Epithelial cell of esophagus (primary cell): ENCODE results near the gene PXN.
A peak's percentile ranks its signal among the peaks of the same experiment; 100 is the strongest.

Experiments
- DNase-seq: peaks from one replicate; pipeline ENCODE4 v3.0.0; 2010; ENCODE audit warnings: low read depth
- H3K4me3 ChIP-seq: 2 replicates; pipeline ENCODE4 v1.5.1; 2011; ENCODE audit warnings: mild to moderate bottlenecking, low read length, control low read depth
- CTCF ChIP-seq: IDR thresholded peaks from 2 replicates; pipeline ENCODE4 v1.5.1; 2011; ENCODE audit warnings: low read depth, mild to moderate bottlenecking, low read length, control low read depth, inconsistent platforms; ENCODE audit not compliant: insufficient read depth; ENCODE audit errors: missing control alignments

Gene PXN

GRCh38 chr12:120265473-120266179, at the start of gene PXN:
TSS of gene PXN (minus strand) at chr12:120265730. CDS start at chr12:120265629, 101 bp downstream.
- peak within 1 kb of the TSS; percentile 78 for H3K4me3 ChIP-seq
- DNase-seq, result peak; percentile 83
- TF ChIP-seq CTCF, result peak; percentile 54

- no peak for DNase-seq
- TF ChIP-seq CTCF, result peak; percentile 18
- H3K4me3 ChIP-seq, result no peak overlapping the region
Measured at GRCh38 chr12:120314220-120314619, 48.7 kb upstream of the PXN start.

GRCh38 chr12:120301962-120302815, 36.7 kb upstream of the PXN start, which contains the start of gene SIRT4:
TSS of gene SIRT4 (plus strand) at chr12:120302321. CDS start at chr12:120303562, 1,241 bp downstream.
- peak; percentile 88 for TF ChIP-seq CTCF
- DNase-seq, result peak; percentile 95
- H3K4me3 ChIP-seq, result peak within 1 kb of the TSS; percentile 96

- H3K4me3 ChIP-seq, result peak within 1 kb of the TSS; percentile 72
- DNase-seq, result peak; percentile 91
- no peak for TF ChIP-seq CTCF
Measured at GRCh38 chr12:120292661-120293531, 27.4 kb upstream of the PXN start, which contains the start of gene RNU4-1. TSS of gene RNU4-1 (minus strand) at chr12:120293237.

GRCh38 chr12:120292411-120292660, 26.8 kb upstream of the PXN start:
- no peak for TF ChIP-seq CTCF
- peak overlapping the region; percentile 72 for H3K4me3 ChIP-seq
- DNase-seq, result no peak

- TF ChIP-seq CTCF, result no peak
- H3K4me3 ChIP-seq, result peak overlapping the region; percentile 38
- DNase-seq, result peak; percentile 18
Measured at GRCh38 chr12:120290609-120291305, 25.2 kb upstream of the PXN start.
